SK-N-SH (cell line): ENCODE results near the gene ITGAV. TPM values are rescaled to one million over a fixed set of nuclear protein-coding genes. Genes with fewer than 3 reads are reported as not detected.

Experiments
- CTCF ChIA-PET: fragments of 300-600, 350-600 bp; formaldehyde crosslinking; extraction: SDS; loops from one replicate; lab custom pipeline; 2021; lab: Yijun Ruan, JAX
- POLR2A ChIA-PET: fragments of 350-600 bp; sonication (Branson Sonifier 250); formaldehyde crosslinking; extraction: SDS; loops from one replicate; lab custom pipeline; 2020; ENCODE audit warnings: antibody characterized with exemption, inconsistent platforms; lab: Yijun Ruan, JAX
- DNase-seq: peaks from one replicate; pipeline ENCODE4 v3.0.0; 2012
- H2AFZ ChIP-seq: fragments of 200-600 bp; sonication (generic); 2 replicates; pipeline ENCODE4 v1.8.1; 2016; ENCODE audit warnings: antibody characterized with exemption, mild to moderate bottlenecking, low read depth
- H3F3A ChIP-seq: fragments of 200-600 bp; sonication (generic); replicated peaks from 2 replicates; pipeline ENCODE3; 2016; ENCODE audit warnings: antibody characterized with exemption, mild to moderate bottlenecking; ENCODE audit not compliant: insufficient read depth
- H3K27ac ChIP-seq, 2 experiments: fragments of 200-500 bp in 1 of 2; fragments of 200-600 bp in 1 of 2; sonication (Bioruptor generic) in 1 of 2; sonication (generic), shearing (Covaris generic) in 1 of 2; 2 replicates each; pipeline versions ENCODE4 v1.5.1 to v1.6.1; 2014 to 2016; ENCODE audit warnings: low read depth in 2 of 2, inconsistent platforms in 1 of 2, low read length in 1 of 2, mild to moderate bottlenecking in 1 of 2, mixed read lengths in 1 of 2
- H3K27me3 ChIP-seq: fragments of 200-600 bp; sonication (generic), shearing (Covaris generic); 2 replicates; pipeline ENCODE4 v1.6.1; 2016; ENCODE audit warnings: mixed run types; ENCODE audit not compliant: insufficient read depth
- H3K36me3 ChIP-seq, 2 experiments: fragments of 200-500 bp in 1 of 2; fragments of 200-600 bp in 1 of 2; sonication (Bioruptor generic) in 1 of 2; sonication (generic) in 1 of 2; replicated peaks in 1 of 2; 2 replicates each; pipeline versions ENCODE3 to v1.5.1; 2014 to 2016; ENCODE audit warnings: low read length in 1 of 2, mild to moderate bottlenecking in 1 of 2; ENCODE audit not compliant: insufficient read depth in 2 of 2, control insufficient read depth in 1 of 2
- H3K4me1 ChIP-seq, 2 experiments: fragments of 200-500 bp in 1 of 2; fragments of 200-600 bp in 1 of 2; sonication (Bioruptor generic) in 1 of 2; sonication (generic), shearing (Covaris generic) in 1 of 2; 2 replicates each; pipeline versions ENCODE4 v1.5.1 to v1.6.1; 2014 to 2016; ENCODE audit warnings: low read depth in 1 of 2, low read length in 1 of 2, mixed run types in 1 of 2; ENCODE audit not compliant: insufficient read depth in 2 of 2, control insufficient read depth in 1 of 2
- H3K4me2 ChIP-seq: fragments of 200-600 bp; sonication (generic), shearing (Covaris generic); 2 replicates; pipeline ENCODE4 v1.6.1; 2017; ENCODE audit warnings: mixed run types
- H3K4me3 ChIP-seq, 2 experiments: fragments of 200-500 bp in 1 of 2; fragments of 200-600 bp in 1 of 2; sonication (Bioruptor generic) in 1 of 2; sonication (generic), shearing (Covaris generic) in 1 of 2; 2 replicates each; pipeline versions ENCODE4 v1.5.1 to v1.8.1; 2014 to 2016; ENCODE audit warnings: low read depth in 2 of 2, inconsistent platforms in 1 of 2, low read length in 1 of 2, mild to moderate bottlenecking in 1 of 2, mixed read lengths in 1 of 2, moderate library complexity in 1 of 2
- H3K79me2 ChIP-seq: fragments of 200-600 bp; sonication (generic); 2 replicates; pipeline ENCODE4 v1.8.1; 2017; ENCODE audit warnings: mild to moderate bottlenecking; ENCODE audit not compliant: insufficient read depth
- H3K9ac ChIP-seq: fragments of 200-600 bp; sonication (generic); 2 replicates; pipeline ENCODE4 v1.6.1; 2017; ENCODE audit warnings: mixed run types
- H3K9me2 ChIP-seq: fragments of 200-600 bp; sonication (generic); 2 replicates; pipeline ENCODE4 v1.6.1; 2017; ENCODE audit warnings: mixed run types
- H3K9me3 ChIP-seq: fragments of 200-600 bp; sonication (generic); 2 replicates; pipeline ENCODE4 v1.6.1; 2017; ENCODE audit warnings: mixed run types, mild to moderate bottlenecking, moderate library complexity
- H4K20me1 ChIP-seq: fragments of 200-600 bp; sonication (generic); 2 replicates; pipeline ENCODE4 v1.6.1; 2017; ENCODE audit warnings: mild to moderate bottlenecking, mixed run types; ENCODE audit not compliant: insufficient read depth
- EP300 ChIP-seq, 2 experiments: IDR thresholded peaks; 2 replicates each; pipeline versions ENCODE4 v1.4.0 to v1.6.1; 2012; ENCODE audit warnings: borderline replicate concordance in 1 of 2, low read depth in 1 of 2, low read length in 1 of 2
- FOSL2 ChIP-seq: IDR thresholded peaks from 2 replicates; pipeline ENCODE4 v1.4.0; 2012; ENCODE audit warnings: low read depth, mild to moderate bottlenecking, moderate library complexity, borderline replicate concordance
- FOXJ3 ChIP-seq: sonication (generic); formaldehyde crosslinking; IDR thresholded peaks from 2 replicates; pipeline ENCODE4 v1.5.1; 2020; ENCODE audit warnings: mild to moderate bottlenecking, missing genetic modification reagents
- FOXM1 ChIP-seq: IDR thresholded peaks from 2 replicates; pipeline ENCODE4 v1.4.0; 2012; ENCODE audit warnings: low read depth, mild to moderate bottlenecking
- MEF2A ChIP-seq: IDR thresholded peaks from 2 replicates; pipeline ENCODE4 v1.4.0; 2012; ENCODE audit warnings: low read depth, borderline replicate concordance
- NFIC ChIP-seq: IDR thresholded peaks from 2 replicates; pipeline ENCODE4 v1.4.0; 2012; ENCODE audit warnings: borderline replicate concordance
- POLR2AphosphoS5 ChIP-seq: IDR thresholded peaks from 2 replicates; pipeline ENCODE4 v1.6.1; 2012; ENCODE audit warnings: low read depth, low read length
- RAD21 ChIP-seq: IDR thresholded peaks from 2 replicates; pipeline ENCODE4 v1.6.1; 2012; ENCODE audit warnings: mild to moderate bottlenecking, low read length
- RFX5 ChIP-seq: IDR thresholded peaks from 2 replicates; pipeline ENCODE4 v1.6.1; 2012; ENCODE audit warnings: mild to moderate bottlenecking, improper control_type of control experiment, low read length
- SIN3A ChIP-seq: IDR thresholded peaks from 2 replicates; pipeline ENCODE4 v1.6.1; 2012; ENCODE audit warnings: low read depth, mild to moderate bottlenecking, low read length, moderate library complexity, borderline replicate concordance
- TAF1 ChIP-seq: IDR thresholded peaks from 2 replicates; pipeline ENCODE4 v1.6.1; 2012; ENCODE audit warnings: low read depth, mild to moderate bottlenecking, low read length, moderate library complexity, borderline replicate concordance
- TCF12 ChIP-seq: IDR thresholded peaks from 2 replicates; pipeline ENCODE4 v1.4.0; 2012
- TEAD4 ChIP-seq: IDR thresholded peaks from 2 replicates; pipeline ENCODE4 v1.4.0; 2012; ENCODE audit warnings: mild to moderate bottlenecking, borderline replicate concordance; ENCODE audit not compliant: insufficient read depth
- WGBS: methylation state at CpG from one replicate; pipeline ENCODE4 v1.1.6; 2017; ENCODE audit warnings: low lambda C conversion rate; 5-methylcytosine and 5-hydroxymethylcytosine counted together
- polyA plus RNA-seq, 3 experiments: library from polyadenylated mRNA; depleted of rRNA; stranded (reverse); fragments of >200 nt; gene quantifications; 2 replicates each; pipeline ENCODE4 v1.2.3, GENCODE V29; 2012
- TF ChIP-seq, protein P1 (sequence below): fragments of 150-350 bp; IDR thresholded peaks from 2 replicates; pipeline ENCODE4 v1.6.1; 2016; ENCODE audit warnings: mild to moderate bottlenecking, low read depth, low read length
- TF ChIP-seq, protein P2 (sequence below): IDR thresholded peaks from 2 replicates; pipeline ENCODE4 v1.4.0; 2012; ENCODE audit warnings: low read depth, borderline replicate concordance

ITGAV gene
- polyA plus RNA-seq, 1 of the 3 experiments (the other 2 are of a cell fraction), result 24.3 TPM

DNA sequence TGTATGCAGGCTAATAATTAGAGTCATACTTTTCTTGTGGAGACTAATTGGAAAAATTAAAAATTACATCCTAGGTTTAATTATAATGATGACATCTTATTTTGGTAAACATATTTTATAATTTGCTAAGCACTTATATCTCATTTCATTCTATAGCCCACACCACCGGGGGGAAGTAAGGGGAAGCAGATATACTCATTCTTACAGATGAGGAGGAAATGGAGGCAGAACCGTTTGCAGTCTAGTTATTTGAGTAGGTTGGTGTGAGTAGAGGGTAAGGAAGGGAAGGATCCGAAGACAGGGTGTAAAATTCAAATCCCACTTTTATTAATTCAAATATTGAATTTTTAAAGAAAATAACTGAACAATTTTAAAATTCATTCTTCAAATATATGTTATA, 3.7 kb downstream of the ITGAV start:
- H3K9ac ChIP-seq, result no peak overlapping the region
- H3K4me3 ChIP-seq, result no peak overlapping the region
- no peaks in the 10 kb centered on the region for H3K27me3 ChIP-seq
- no peak for DNase-seq
- ChIA-PET CTCF (no interaction called here), POLR2A (no interaction called here)
- no peak overlapping the region; the same call in 1 of the 2 replicates for H3K4me2 ChIP-seq
- no peaks in the 10 kb centered on the region for H3K36me3 ChIP-seq
- 80% methylated on average over 3 of the region's 3 CpGs for WGBS
- H3F3A ChIP-seq, result peaks cover 17% of the 10 kb centered on the region
- peaks cover 16 to 27% of the 10 kb centered on the region in 2 experiments; a peak in 3 of 4 replicates for H3K4me1 ChIP-seq
- no peaks in the 10 kb centered on the region for H3K9me2 ChIP-seq
- H3K27ac ChIP-seq, result peak overlapping the region in 1 of 2 experiments; percentile 48; a peak in 2 of 4 replicates
- H4K20me1 ChIP-seq, result peaks cover 44% of the 10 kb centered on the region
- no peak overlapping the region for H2AFZ ChIP-seq
- TF ChIP-seq EP300 (IDR thresholded peaks at IDR 0.05; ENCODE audit: borderline replicate concordance in 1 of 2, low read depth in 1 of 2, low read length in 1 of 2) (no peak), FOXJ3 (CRISPR knock-in tag) (no peak), FOSL2 (no peak), RFX5 (no peak), MEF2A (no peak), POLR2AphosphoS5 (no peak), RAD21 (no peak), SIN3A (no peak), TAF1 (no peak), TEAD4 (no peak), NFIC (no peak), TCF12 (no peak), FOXM1 (no peak)
- TF ChIP-seq, protein P1, sequence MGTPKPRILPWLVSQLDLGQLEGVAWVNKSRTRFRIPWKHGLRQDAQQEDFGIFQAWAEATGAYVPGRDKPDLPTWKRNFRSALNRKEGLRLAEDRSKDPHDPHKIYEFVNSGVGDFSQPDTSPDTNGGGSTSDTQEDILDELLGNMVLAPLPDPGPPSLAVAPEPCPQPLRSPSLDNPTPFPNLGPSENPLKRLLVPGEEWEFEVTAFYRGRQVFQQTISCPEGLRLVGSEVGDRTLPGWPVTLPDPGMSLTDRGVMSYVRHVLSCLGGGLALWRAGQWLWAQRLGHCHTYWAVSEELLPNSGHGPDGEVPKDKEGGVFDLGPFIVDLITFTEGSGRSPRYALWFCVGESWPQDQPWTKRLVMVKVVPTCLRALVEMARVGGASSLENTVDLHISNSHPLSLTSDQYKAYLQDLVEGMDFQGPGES, result no peak
- TF ChIP-seq, protein P2, sequence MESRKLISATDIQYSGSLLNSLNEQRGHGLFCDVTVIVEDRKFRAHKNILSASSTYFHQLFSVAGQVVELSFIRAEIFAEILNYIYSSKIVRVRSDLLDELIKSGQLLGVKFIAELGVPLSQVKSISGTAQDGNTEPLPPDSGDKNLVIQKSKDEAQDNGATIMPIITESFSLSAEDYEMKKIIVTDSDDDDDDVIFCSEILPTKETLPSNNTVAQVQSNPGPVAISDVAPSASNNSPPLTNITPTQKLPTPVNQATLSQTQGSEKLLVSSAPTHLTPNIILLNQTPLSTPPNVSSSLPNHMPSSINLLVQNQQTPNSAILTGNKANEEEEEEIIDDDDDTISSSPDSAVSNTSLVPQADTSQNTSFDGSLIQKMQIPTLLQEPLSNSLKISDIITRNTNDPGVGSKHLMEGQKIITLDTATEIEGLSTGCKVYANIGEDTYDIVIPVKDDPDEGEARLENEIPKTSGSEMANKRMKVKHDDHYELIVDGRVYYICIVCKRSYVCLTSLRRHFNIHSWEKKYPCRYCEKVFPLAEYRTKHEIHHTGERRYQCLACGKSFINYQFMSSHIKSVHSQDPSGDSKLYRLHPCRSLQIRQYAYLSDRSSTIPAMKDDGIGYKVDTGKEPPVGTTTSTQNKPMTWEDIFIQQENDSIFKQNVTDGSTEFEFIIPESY, result no peak
- H3K79me2 ChIP-seq, result peaks cover 100% of the 10 kb centered on the region
- H3K9me3 ChIP-seq, result no peaks in the 10 kb centered on the region; the same call in 1 of the 2 replicates
